HAP-1 (cell line): ENCODE data around the gene ISG15.
A peak's percentile ranks its signal among the peaks of the same experiment; 100 is the strongest.

ENCODE experiments used
- DNase-seq, 2 experiments: peaks; one replicate each; pipeline ENCODE4 v3.0.0-alpha.2; 2016 to 2020; ENCODE audit warnings: low spot score in 2 of 2
- H3K27me3 ChIP-seq: fragments of 250-450 bp; sonication (Bioruptor Pico); 2 replicates; pipeline ENCODE4 v1.5.1; 2020; ENCODE audit warnings: low read depth, mild to moderate bottlenecking, moderate library complexity
- H3K36me3 ChIP-seq: fragments of 250-450 bp; sonication (Bioruptor Pico); replicated peaks from 2 replicates; pipeline ENCODE4 v1.5.1; 2020; ENCODE audit warnings: mild to moderate bottlenecking
- H3K4me1 ChIP-seq: fragments of 250-450 bp; sonication (Bioruptor Pico); 2 replicates; pipeline ENCODE4 v1.5.1; 2020; ENCODE audit warnings: mild to moderate bottlenecking
- H3K4me3 ChIP-seq: fragments of 250-450 bp; sonication (Bioruptor Pico); 2 replicates; pipeline ENCODE4 v1.5.1; 2020; ENCODE audit warnings: mild to moderate bottlenecking, moderate library complexity
- H3K9me3 ChIP-seq: fragments of 250-450 bp; sonication (Bioruptor Pico); 2 replicates; pipeline ENCODE4 v1.5.1; 2020; ENCODE audit warnings: mild to moderate bottlenecking, moderate library complexity
- in situ Hi-C: fragments of 300-500 bp; cut with MboI; formaldehyde crosslinking; loops from 3 replicates; pipeline ENCODE4 v1.14.3; 2020; ENCODE audit warnings: low sequenced_read_pairs, inconsistent platforms, mixed read lengths

Gene ISG15

DNA sequence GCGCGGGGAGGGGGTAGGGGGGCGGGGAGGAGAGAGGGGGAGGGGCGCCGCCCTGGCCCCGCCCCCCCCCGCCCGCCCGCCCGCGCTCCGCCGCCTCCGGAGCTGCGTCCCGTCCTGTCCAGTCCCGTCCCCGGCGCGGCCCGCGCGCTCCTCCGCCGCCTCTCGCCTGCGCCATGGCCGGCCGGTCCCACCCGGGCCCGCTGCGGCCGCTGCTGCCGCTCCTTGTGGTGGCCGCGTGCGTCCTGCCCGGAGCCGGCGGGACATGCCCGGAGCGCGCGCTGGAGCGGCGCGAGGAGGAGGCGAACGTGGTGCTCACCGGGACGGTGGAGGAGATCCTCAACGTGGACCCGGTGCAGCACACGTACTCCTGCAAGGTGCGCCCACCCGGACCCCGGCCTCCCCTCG lies 6.7 kb downstream of the ISG15 start, which contains the start of gene AGRN:
TSS of gene AGRN (plus strand) at position 121 of the 405 bp plus-strand sequence. CDS start at position 174, 53 bp downstream.
- Histone ChIP-seq H3K36me3 (peaks cover 26% of the 10 kb centered on the region), H3K4me3 (peak within 1 kb of the TSS; percentile 48), H3K4me1 (peaks cover 4% of the 10 kb centered on the region; the same call in 1 of the 2 replicates), H3K9me3 (no peaks in the 10 kb centered on the region), H3K27me3 (no peaks in the 10 kb centered on the region)
- DNase-seq: no peak
- in situ Hi-C loops: no loop called here

DNA sequence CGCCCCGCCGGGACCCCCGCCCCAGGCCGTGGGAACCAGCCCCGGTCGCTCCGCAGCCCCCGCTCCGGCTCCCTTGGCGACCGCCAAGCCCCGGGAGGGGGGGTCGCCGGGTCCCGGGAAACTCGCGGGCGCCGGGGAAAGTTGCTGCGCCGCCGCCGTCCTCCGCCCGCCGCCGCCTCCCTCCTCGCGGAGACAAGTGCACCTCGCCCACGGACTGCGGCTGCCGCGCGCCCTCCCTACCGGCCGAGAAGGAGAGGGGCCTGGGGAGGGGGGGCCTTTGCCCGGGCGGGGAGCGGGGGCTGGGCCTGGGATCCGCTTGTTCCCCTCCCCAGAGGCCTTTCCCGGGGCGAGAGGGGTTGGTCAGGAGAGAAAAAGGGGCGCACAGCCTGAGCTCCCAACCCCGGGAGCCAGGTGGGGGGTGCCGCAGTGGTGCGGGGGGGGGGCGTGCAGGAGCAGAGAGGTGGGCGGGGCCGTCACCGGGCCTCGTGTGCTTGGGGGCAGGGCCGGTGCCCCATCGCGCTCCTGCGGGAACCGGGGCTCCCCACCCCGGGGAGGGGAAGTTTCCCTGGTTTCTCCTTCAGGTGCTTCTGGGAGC lies 7.2 kb downstream of the ISG15 start:
- in situ Hi-C loops: no loop called here
- DNase-seq: peak in 1 of 2 experiments; percentile 50
- H3K36me3 ChIP-seq: peaks cover 26% of the 10 kb centered on the region
- peak overlapping the region; percentile 48 for H3K4me3 ChIP-seq
- H3K27me3 ChIP-seq: no peaks in the 10 kb centered on the region
- H3K4me1 ChIP-seq: peaks cover 4% of the 10 kb centered on the region; the same call in 1 of the 2 replicates
- no peaks in the 10 kb centered on the region for H3K9me3 ChIP-seq

GRCh38 chr1:1021010-1021919 lies 8.0 kb downstream of the ISG15 start:
- H3K9me3 ChIP-seq: no peaks in the 10 kb centered on the region
- peaks cover 26% of the 10 kb centered on the region for H3K36me3 ChIP-seq
- in situ Hi-C loops: no loop called here
- peak overlapping the region; percentile 48 for H3K4me3 ChIP-seq
- H3K27me3 ChIP-seq: no peaks in the 10 kb centered on the region
- peak; percentile 35 to 82 for DNase-seq
- H3K4me1 ChIP-seq: peaks cover 4% of the 10 kb centered on the region; the same call in 1 of the 2 replicates

GRCh38 chr1:1021920-1022259 lies 8.6 kb downstream of the ISG15 start:
- in situ Hi-C loops: no loop called here
- peaks cover 4% of the 10 kb centered on the region; the same call in 1 of the 2 replicates for H3K4me1 ChIP-seq
- no peak overlapping the region for H3K4me3 ChIP-seq
- H3K27me3 ChIP-seq: no peaks in the 10 kb centered on the region
- H3K36me3 ChIP-seq: peaks cover 26% of the 10 kb centered on the region
- no peaks in the 10 kb centered on the region for H3K9me3 ChIP-seq
- DNase-seq: no peak

- H3K9me3 ChIP-seq: no peaks in the 10 kb centered on the region
- H3K27me3 ChIP-seq: no peaks in the 10 kb centered on the region
- DNase-seq: no peak
- peaks cover 4% of the 10 kb centered on the region; the same call in 1 of the 2 replicates for H3K4me1 ChIP-seq
- in situ Hi-C loops: no loop called here
- no peak overlapping the region for H3K4me3 ChIP-seq
- H3K36me3 ChIP-seq: peaks cover 30% of the 10 kb centered on the region
Observed at GRCh38 chr1:1022302-1023009, 9.2 kb downstream of the ISG15 start.

GRCh38 chr1:1023700-1024099 lies 10.4 kb downstream of the ISG15 start:
- no peak overlapping the region for H3K4me3 ChIP-seq
- H3K9me3 ChIP-seq: no peaks in the 10 kb centered on the region
- peaks cover 4% of the 10 kb centered on the region; the same call in 1 of the 2 replicates for H3K4me1 ChIP-seq
- H3K36me3 ChIP-seq: peaks cover 31% of the 10 kb centered on the region
- H3K27me3 ChIP-seq: no peaks in the 10 kb centered on the region
- in situ Hi-C loops: no loop called here
- DNase-seq: no peak

GRCh38 chr1:1024149-1024770 lies 11.0 kb downstream of the ISG15 start:
- H3K9me3 ChIP-seq: no peaks in the 10 kb centered on the region
- DNase-seq: no peak
- H3K4me1 ChIP-seq: peaks cover 4% of the 10 kb centered on the region; the same call in 1 of the 2 replicates
- H3K36me3 ChIP-seq: peaks cover 31% of the 10 kb centered on the region
- H3K27me3 ChIP-seq: no peaks in the 10 kb centered on the region
- in situ Hi-C loops: no loop called here
- H3K4me3 ChIP-seq: no peak overlapping the region

DNA sequence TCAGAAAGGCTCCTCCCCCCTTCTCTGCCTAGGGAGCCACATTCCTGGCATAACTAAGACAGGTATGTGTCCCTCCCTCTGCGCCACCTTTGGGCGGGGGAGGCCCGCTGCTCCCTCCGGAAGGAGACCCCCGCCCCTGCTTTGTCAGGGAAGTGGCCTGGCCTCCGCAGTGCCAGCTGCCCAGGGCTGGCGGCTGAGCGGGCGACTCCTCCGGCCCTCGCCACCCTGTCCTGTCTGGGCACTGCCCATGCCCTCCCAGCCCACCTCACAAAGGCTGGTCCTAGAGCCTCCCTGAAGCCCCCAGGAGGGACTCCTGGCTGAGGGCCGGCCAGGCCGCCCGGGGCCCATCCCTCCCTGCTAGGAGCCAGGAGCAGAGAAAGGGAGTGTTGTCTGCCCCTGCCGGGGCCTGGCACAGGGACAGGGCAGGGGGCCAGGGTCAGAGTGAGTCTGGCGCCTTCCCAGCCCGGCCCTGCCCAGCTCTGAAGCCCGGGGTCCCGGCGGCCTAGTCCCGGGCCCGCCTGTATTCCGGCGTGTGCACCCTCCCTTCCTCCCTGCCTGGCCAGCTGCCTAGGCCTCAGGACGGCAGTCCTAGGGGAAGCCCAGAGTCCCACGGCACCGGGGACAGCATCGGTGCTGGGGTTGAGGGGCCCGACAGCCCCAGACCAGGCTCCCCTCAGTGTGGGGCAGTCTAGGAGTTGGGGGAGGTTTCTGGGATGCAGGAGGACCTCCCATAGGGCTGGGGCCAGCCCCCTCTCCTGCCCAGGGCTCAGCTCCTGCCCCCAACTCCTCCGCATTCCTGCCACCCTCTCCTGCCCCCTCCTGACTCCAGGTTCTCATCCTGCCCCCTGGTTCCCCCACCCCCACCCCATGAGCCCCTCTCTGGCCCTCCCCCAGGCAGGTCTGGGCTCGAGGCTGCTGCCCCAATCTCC lies 11.7 kb downstream of the ISG15 start:
- peaks cover 31% of the 10 kb centered on the region for H3K36me3 ChIP-seq
- H3K9me3 ChIP-seq: no peaks in the 10 kb centered on the region
- no peaks in the 10 kb centered on the region for H3K27me3 ChIP-seq
- DNase-seq: no peak
- peaks cover 4% of the 10 kb centered on the region; the same call in 1 of the 2 replicates for H3K4me1 ChIP-seq
- H3K4me3 ChIP-seq: no peak overlapping the region
- in situ Hi-C loops: no loop called here

- Histone ChIP-seq H3K4me1 (peaks cover 4% of the 10 kb centered on the region; the same call in 1 of the 2 replicates), H3K4me3 (no peak overlapping the region), H3K27me3 (no peaks in the 10 kb centered on the region), H3K9me3 (no peaks in the 10 kb centered on the region), H3K36me3 (peaks cover 31% of the 10 kb centered on the region)
- DNase-seq: no peak
- in situ Hi-C loops: no loop called here
Observed at GRCh38 chr1:1025730-1026129, 12.4 kb downstream of the ISG15 start.

- no peak for DNase-seq
- no peaks in the 10 kb centered on the region for H3K9me3 ChIP-seq
- no peaks in the 10 kb centered on the region for H3K27me3 ChIP-seq
- in situ Hi-C loops: no loop called here
- H3K36me3 ChIP-seq: peaks cover 31% of the 10 kb centered on the region
- H3K4me1 ChIP-seq: no peaks in the 10 kb centered on the region; the same call in 1 of the 2 replicates
- no peak overlapping the region for H3K4me3 ChIP-seq
Observed at GRCh38 chr1:1026599-1027413, 13.5 kb downstream of the ISG15 start.

GRCh38 chr1:1027791-1028190 lies 14.5 kb downstream of the ISG15 start:
- DNase-seq: no peak
- Histone ChIP-seq H3K4me1 (0 out of 2 replicates have a peak, but pooled peaks cover 2% of the 10 kb centered on the region), H3K27me3 (no peaks in the 10 kb centered on the region), H3K36me3 (peaks cover 25% of the 10 kb centered on the region), H3K4me3 (no peak overlapping the region), H3K9me3 (no peaks in the 10 kb centered on the region)
- in situ Hi-C loops: no loop called here
